SH-SY5Y (cell line): ENCODE data around the gene RAD23A.

Experiments used
- GATA2 ChIP-seq: IDR thresholded peaks from 2 replicates; pipeline ENCODE4 v1.6.1; 2011; ENCODE audit warnings: mild to moderate bottlenecking, low read depth, low read length
- GATA3 ChIP-seq: IDR thresholded peaks from 2 replicates; pipeline ENCODE4 v1.6.1; 2011; ENCODE audit warnings: low read depth, mild to moderate bottlenecking, low read length, moderate library complexity

RAD23A gene

DNA sequence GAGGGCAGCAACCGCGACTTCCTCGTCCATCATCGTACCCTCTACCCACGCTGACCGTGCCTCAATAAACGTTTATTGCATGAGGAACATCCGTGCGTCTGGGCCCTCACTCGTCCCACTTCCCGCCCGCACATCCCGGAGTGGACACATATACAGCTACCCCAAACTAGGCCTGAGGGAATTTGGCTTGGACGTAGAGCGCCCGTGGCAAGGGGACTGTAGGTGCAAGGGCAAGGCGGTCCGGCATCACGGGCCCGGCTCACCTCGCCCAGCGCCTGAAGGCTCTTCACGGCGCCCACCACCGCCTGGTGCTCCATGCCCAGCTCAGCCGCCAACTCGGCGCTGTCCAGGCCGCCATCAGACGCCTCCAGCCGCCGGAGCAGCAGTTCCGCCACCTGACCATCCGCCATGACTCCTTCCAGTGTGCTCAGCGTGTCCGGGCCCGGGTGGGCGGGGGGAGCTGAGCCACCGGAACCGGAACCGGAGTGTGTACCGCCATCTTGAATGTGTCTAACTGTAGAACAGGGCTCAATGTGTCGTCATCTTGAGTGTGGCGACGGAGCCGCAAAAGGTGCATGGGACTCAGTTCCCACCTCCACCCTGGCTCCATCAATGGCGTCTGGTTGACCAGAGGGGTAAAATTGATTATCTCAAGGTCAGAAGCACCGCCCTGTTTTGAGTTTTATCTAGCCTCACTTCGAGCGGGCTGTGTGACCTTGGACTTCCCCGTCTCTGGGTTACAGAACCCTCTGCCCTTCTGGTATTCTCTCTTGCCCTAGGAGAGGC is 12.2 kb upstream of the RAD23A start, which contains the start of gene FARSA:
Gene FARSA, minus strand, starts transcription at position 425 of the 786 bp plus-strand sequence. Its CDS starts 15 bp downstream, at position 410.
- TF ChIP-seq GATA2 (no peak), GATA3 (no peak)

DNA sequence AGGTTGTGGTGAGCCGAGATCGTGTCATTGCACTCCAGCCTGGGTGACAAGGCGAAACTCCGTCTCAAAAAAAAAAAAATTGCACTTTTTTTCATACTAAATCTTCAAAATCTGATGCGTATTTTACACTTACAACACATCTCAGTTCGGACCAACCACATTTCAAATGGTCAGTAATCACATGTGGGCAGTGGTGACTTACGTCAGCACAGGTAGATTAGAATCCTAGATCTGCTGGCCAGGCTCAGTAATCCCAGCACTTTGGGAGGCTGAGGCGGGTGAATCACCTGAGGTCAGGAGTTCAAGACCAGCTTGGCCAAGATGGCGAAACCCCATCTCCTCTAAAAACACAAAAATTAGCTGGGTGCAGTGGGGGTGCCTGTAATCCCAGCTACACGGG is 10.6 kb upstream of the RAD23A start:
- no peak for TF ChIP-seq GATA3
- TF ChIP-seq GATA2, result no peak

DNA sequence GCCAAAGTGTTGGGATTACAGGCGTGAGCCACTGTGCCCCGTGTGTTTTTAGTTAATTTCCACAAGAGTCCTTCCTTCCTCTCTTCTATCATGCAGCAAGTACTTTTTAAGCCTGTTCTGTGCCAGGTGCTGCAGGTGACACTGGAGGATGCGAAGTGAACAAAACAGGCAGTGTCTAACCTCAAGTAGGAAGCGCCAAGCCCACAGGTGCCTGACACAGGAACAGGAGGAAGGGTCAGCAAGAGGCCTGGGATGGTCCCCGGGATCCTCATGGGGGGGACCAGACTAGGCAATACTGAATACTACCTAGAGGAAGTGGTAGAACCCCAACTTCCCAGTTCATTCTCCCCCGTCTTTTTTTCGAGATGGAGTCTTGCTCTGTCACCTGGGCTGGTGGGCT is 9.1 kb upstream of the RAD23A start:
- TF ChIP-seq GATA3 (no peak), GATA2 (no peak)

GRCh38 chr19:12937093-12937926 is 8.4 kb upstream of the RAD23A start:
- TF ChIP-seq GATA3 (no peak), GATA2 (peak; percentile 82)

- TF ChIP-seq GATA2 (no peak), GATA3 (no peak)
Observed at GRCh38 chr19:12937927-12938778, 7.5 kb upstream of the RAD23A start, which contains the start of gene CALR. Gene CALR, plus strand, starts transcription at chr19:12938609. Its CDS starts 71 bp downstream, at chr19:12938680.

- TF ChIP-seq GATA3 (no peak), GATA2 (no peak)
Observed at GRCh38 chr19:12938779-12939601, 6.7 kb upstream of the RAD23A start.

GRCh38 chr19:12939975-12940423 is 5.7 kb upstream of the RAD23A start:
- TF ChIP-seq GATA2, result no peak
- TF ChIP-seq GATA3, result no peak

DNA sequence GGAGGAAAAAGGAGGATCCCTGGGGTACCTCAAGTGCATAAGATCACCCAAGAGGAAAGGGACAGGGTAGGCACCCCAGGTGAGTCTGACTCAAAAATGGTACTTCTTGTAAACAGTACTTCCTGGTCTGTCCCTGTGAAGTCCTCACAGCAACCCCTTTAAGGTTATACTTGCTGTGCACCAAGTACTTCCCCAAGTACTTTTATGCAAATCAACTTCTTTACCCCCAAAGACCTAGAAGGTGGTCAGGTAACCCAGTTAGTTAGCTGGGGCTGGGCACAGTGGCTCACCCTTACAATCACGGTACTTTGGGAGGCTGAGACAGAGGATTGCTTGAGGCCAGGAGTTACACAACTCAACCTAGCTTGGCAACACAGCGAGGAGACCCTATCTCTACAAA is 4.8 kb upstream of the RAD23A start:
- no peak for TF ChIP-seq GATA3

GRCh38 chr19:12943437-12944044 is 2.1 kb upstream of the RAD23A start:
- TF ChIP-seq GATA3, result no peak

- TF ChIP-seq GATA2, result no peak
- TF ChIP-seq GATA3, result no peak
Observed at GRCh38 chr19:12944104-12944674, 1.5 kb upstream of the RAD23A start.

DNA sequence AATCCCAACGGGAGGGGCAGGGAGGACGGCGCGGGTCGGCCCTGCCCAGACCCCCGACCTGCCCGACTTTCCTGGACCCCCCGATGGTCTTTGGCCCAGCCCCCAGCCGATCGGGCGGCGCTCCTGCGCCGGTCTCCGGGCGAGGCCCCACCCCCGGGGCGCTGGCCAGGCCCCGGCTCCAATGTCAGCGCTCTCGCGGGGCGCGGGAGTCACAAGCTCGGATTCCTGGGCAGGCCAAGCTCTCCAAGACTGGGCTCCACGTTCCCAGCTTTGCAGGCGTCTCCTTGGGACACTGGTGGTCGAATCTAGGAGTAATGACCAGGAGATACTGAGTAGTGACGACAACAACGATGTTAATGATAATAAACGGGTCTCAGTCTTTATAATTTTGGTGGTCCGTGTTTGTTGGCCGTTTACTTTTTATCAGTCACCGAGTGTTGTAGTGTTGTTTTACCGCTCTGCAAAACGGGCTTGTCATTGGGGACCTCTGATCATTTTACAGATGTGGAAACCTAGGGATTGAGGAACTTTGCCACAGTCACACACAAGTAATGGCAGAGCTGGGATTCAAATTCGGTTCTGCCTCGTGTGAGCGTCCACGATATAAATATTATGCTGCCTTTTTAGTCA is 545 bp downstream of the RAD23A start:
- TF ChIP-seq GATA3, result no peak
- no peak for TF ChIP-seq GATA2
